Prostate gland (tissue), 2 donors: ENCODE results near the gene DGKB. TPM values are rescaled to one million over a fixed set of nuclear protein-coding genes. Genes with fewer than 3 reads are reported as not detected.

ENCODE experiments used
- DNase-seq: peaks from one replicate; pipeline ENCODE4 v3.0.0-alpha.2; 2019; ENCODE audit warnings: low spot score
- H3K27ac ChIP-seq, 2 donors: fragments of 200-600 bp; sonication (generic); 2 replicates each; pipeline ENCODE4 v1.5.1; 2017 to 2019
- H3K27me3 ChIP-seq: fragments of 200-600 bp; sonication (generic); replicated peaks from 2 replicates; pipeline ENCODE4 v1.5.1; 2019; ENCODE audit not compliant: insufficient read depth
- H3K36me3 ChIP-seq, 2 donors: fragments of 200-600 bp; sonication (generic); 1 replicate in 1 of 2; 2 replicates in 1 of 2; pipeline versions ENCODE4 v1.5.1 to v1.8.1; 2017 to 2019
- H3K4me1 ChIP-seq: fragments of 200-600 bp; sonication (generic); replicated peaks from 2 replicates; pipeline ENCODE4 v1.5.1; 2019
- H3K4me3 ChIP-seq, 2 donors: fragments of 200-600 bp; sonication (generic); 2 replicates each; pipeline ENCODE4 v1.5.1; 2017 to 2019
- H3K9me3 ChIP-seq: fragments of 200-600 bp; sonication (generic); 2 replicates; pipeline ENCODE4 v1.5.1; 2017
- CTCF ChIP-seq, 4 experiments: fragments of 200-600 bp in 2 of 4; fragments of 450-650 bp in 2 of 4; sonication (generic) in 2 of 4; IDR thresholded peaks; 1 replicate in 3 of 4; 2 replicates in 1 of 4; pipeline ENCODE4 v1.5.1; 2016 to 2019; ENCODE audit warnings: antibody characterized with exemption in 4 of 4, mild to moderate bottlenecking in 2 of 4, moderate library complexity in 2 of 4
- POLR2A ChIP-seq: fragments of 450-650 bp; IDR thresholded peaks from one replicate; pipeline ENCODE4 v1.6.1; 2016; ENCODE audit warnings: antibody characterized with exemption, mild to moderate bottlenecking
- POLR2AphosphoS5 ChIP-seq: sonication (generic); formaldehyde crosslinking; IDR thresholded peaks from one replicate; pipeline ENCODE4 v1.6.1; 2017; ENCODE audit warnings: antibody characterized with exemption
- WGBS: methylation state at CpG from one replicate; pipeline ENCODE4 v1.1.5; 2018; 5-methylcytosine and 5-hydroxymethylcytosine counted together
- intact Hi-C: fragments of 100-400 bp; cut with DNase I; formaldehyde crosslinking; loops from one replicate; pipeline ENCODE4 v1.14.2; 2022
- total RNA-seq, 2 donors: library from RNA; depleted of rRNA; stranded (reverse); fragments of >200 nt; gene quantifications; one replicate each; pipeline ENCODE4 v1.1.0, GENCODE V29; 2016

The DGKB gene
- total RNA-seq, 2 donors from 2014 or later = 0.45 TPM; not detected in 1

DNA sequence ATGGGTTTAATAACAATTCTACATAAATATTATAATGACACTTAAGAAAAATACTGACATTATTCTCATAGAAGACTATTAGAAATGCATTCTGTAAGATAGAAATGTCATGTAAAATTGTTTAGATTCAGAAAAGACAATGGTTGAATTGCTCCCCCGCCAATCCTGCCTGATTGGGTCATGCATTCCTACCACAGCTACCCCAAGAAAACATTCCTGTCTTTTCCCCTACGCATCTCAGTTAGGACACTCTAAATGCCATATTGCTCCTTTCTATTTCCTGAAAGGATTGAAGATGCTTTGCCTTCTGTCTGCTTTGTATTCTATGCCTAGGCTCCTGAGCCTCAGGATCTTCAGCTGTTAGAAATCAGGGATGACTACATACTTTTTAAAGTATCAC is 109.4 kb downstream of the DGKB start:
- WGBS = 93% methylated on average over 2 of the region's 2 CpGs
- intact Hi-C loops = no loop called here

GRCh38 chr7:14787551-14787950 is 115.0 kb downstream of the DGKB start:
- DNase-seq = no peak
- Histone ChIP-seq H3K27ac (no peak overlapping the region), H3K27me3 (no peaks in the 10 kb centered on the region), H3K36me3 (no peaks in the 10 kb centered on the region), H3K4me1 (no peaks in the 10 kb centered on the region), H3K4me3 (no peak overlapping the region), H3K9me3 (no peaks in the 10 kb centered on the region)
- TF ChIP-seq POLR2A (no peak), POLR2AphosphoS5 (no peak), CTCF (IDR thresholded peaks at IDR 0.05) (no peak)
- intact Hi-C loops = no loop called here
- WGBS = 78% methylated on average over 3 of the region's 3 CpGs

More for the DNA sequence above, 109.4 kb downstream of the DGKB start:
- Histone ChIP-seq H3K36me3 (no peaks in the 10 kb centered on the region), H3K27me3 (no peaks in the 10 kb centered on the region), H3K4me1 (no peaks in the 10 kb centered on the region), H3K4me3 (no peak overlapping the region), H3K9me3 (no peaks in the 10 kb centered on the region), H3K27ac (no peak overlapping the region)
- TF ChIP-seq POLR2A = no peak
- DNase-seq = no peak

DNA sequence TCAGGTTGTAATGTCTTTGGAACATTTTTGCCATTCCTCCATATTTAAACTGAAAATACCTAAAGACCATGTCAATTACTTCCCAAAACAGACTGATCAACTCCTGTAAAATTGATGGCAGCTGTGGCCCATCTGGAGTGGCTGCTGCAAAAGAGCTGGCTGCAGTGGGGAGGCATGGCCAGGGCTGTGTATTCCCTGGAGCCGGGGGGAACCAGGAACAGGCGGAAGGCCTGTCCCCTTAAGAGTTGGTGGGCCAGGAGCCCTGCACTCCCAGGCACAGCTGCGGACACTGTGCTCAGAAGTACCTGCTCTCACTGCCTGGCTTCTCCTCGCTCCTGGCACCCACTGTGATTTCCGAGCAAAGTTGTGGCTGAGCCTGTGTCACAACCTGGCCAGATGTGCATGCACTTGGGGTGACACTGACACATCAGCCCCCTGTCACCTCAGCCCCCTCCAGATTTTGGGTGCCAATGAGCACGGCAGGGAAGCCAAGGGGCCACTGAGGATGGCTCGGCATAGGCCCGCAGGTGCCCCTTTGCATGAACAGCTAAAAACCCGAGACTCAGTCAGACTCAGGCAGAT is 116.1 kb downstream of the DGKB start:
- no peak overlapping the region for H3K27ac ChIP-seq
- no peak overlapping the region for H3K4me3 ChIP-seq
- no peaks in the 10 kb centered on the region for H3K9me3 ChIP-seq
- DNase-seq = no peak
- no peaks in the 10 kb centered on the region for H3K4me1 ChIP-seq
- TF ChIP-seq POLR2AphosphoS5 (no peak), CTCF (IDR thresholded peaks at IDR 0.05) (no peak), POLR2A (no peak)
- no peaks in the 10 kb centered on the region for H3K36me3 ChIP-seq
- intact Hi-C loops = no loop called here
- 87% methylated on average over 9 of the region's 9 CpGs for WGBS
- H3K27me3 ChIP-seq = no peaks in the 10 kb centered on the region

GRCh38 chr7:14777806-14778205 is 124.7 kb downstream of the DGKB start:
- WGBS = 40% methylated on average over 3 of the region's 3 CpGs
- no peaks in the 10 kb centered on the region for H3K9me3 ChIP-seq
- no peaks in the 10 kb centered on the region for H3K4me1 ChIP-seq
- H3K27me3 ChIP-seq = no peaks in the 10 kb centered on the region
- no peak overlapping the region for H3K4me3 ChIP-seq
- no peak for DNase-seq
- no peak overlapping the region for H3K27ac ChIP-seq
- TF ChIP-seq POLR2A (no peak), CTCF (IDR thresholded peaks at IDR 0.05) (no peak), POLR2AphosphoS5 (no peak)
- no peaks in the 10 kb centered on the region for H3K36me3 ChIP-seq
- intact Hi-C loops = no loop called here

GRCh38 chr7:14776266-14776665 is 126.3 kb downstream of the DGKB start:
- no peaks in the 10 kb centered on the region for H3K36me3 ChIP-seq
- intact Hi-C loops = no loop called here
- no peak for DNase-seq
- H3K4me1 ChIP-seq = no peaks in the 10 kb centered on the region
- TF ChIP-seq CTCF (IDR thresholded peaks at IDR 0.05) (no peak), POLR2AphosphoS5 (no peak), POLR2A (no peak)
- no peaks in the 10 kb centered on the region for H3K27me3 ChIP-seq
- no peak overlapping the region for H3K27ac ChIP-seq
- 93% methylated on average over 2 of the region's 2 CpGs for WGBS
- no peaks in the 10 kb centered on the region for H3K9me3 ChIP-seq
- H3K4me3 ChIP-seq = no peak overlapping the region
